ENCODE results near the gene FBN2.

Gene FBN2

DNA sequence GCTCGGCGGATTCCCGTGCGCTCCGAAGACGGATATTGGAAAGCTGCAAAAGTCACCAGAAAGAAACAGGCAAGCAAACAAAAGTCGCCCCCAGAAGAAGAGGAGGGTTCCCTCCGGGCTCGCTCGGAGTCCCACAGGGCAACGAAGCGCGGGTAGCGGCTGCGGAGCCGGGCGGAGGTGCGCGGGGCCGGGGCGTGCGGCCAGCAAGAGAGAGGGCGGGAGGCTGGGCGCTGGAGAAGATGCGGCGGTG is at the start of gene FBN2:
FBN2 (minus strand) TSS at position 246 of the 250 bp plus-strand sequence. CDS start 642 bp downstream, outside the sequence.
- TF ChIP-seq, protein P1, sequence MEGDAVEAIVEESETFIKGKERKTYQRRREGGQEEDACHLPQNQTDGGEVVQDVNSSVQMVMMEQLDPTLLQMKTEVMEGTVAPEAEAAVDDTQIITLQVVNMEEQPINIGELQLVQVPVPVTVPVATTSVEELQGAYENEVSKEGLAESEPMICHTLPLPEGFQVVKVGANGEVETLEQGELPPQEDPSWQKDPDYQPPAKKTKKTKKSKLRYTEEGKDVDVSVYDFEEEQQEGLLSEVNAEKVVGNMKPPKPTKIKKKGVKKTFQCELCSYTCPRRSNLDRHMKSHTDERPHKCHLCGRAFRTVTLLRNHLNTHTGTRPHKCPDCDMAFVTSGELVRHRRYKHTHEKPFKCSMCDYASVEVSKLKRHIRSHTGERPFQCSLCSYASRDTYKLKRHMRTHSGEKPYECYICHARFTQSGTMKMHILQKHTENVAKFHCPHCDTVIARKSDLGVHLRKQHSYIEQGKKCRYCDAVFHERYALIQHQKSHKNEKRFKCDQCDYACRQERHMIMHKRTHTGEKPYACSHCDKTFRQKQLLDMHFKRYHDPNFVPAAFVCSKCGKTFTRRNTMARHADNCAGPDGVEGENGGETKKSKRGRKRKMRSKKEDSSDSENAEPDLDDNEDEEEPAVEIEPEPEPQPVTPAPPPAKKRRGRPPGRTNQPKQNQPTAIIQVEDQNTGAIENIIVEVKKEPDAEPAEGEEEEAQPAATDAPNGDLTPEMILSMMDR (IDR thresholded peaks at IDR 0.05; ENCODE audit: low read depth, low read length): no peak
- DNase-seq (ENCODE audit: low read depth in 2 of 2): no peak
- H3K4me3 ChIP-seq (replicated peaks in 1 of 2; ENCODE audit: low read depth in 2 of 2, low read length in 2 of 2): peak within 1 kb of the TSS; percentile 72 to 81

DNA sequence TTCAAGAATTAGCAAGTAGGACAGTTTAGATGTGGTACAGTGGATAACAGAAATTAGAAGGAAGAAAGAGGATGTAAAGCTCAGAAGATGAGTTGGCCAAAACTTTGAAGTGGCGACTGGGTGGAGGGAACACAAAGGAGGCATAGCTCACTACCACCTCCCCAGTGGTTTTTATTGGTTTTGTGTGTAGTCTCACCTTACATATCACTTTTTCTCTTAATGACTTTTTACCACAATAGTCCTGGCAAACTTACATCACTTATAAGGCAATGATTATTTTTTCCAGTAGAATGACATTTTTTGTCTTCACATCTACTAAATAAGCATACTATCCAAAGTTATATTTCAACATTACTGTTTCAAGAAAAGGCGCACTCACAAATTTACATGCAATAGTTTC is 49.2 kb upstream of the FBN2 start:
- TF ChIP-seq, protein P1 (IDR thresholded peaks at IDR 0.05; ENCODE audit: low read depth, low read length): no peak
- DNase-seq (ENCODE audit: low read depth in 2 of 2): no peak

DNA sequence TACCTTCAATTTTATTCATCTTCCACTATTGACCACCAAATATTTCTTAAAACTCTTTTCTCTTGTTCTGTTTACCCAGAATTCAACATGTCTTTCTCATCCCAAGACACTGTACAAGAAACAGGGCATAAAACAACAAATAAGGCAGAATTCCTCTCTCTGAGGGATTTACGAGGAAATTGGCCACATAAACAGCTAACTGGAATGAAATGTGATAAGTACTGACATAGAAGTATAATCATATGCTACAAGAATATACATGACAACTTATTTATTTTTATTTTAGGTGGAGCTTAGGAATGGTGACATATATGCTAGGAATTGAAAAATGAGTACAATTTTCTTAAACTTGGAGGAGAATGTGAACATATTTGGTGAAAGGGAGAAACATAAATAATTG is 48.8 kb upstream of the FBN2 start:
- no peak for DNase-seq (ENCODE audit: low read depth in 2 of 2)
- TF ChIP-seq, protein P1 (IDR thresholded peaks at IDR 0.05; ENCODE audit: low read depth, low read length): no peak
- H3K4me3 ChIP-seq (replicated peaks in 1 of 2; ENCODE audit: low read depth in 2 of 2, low read length in 2 of 2): no peak overlapping the region

More for the DNA sequence above, 49.2 kb upstream of the FBN2 start:
- no peak overlapping the region for H3K4me3 ChIP-seq (replicated peaks in 1 of 2; ENCODE audit: low read depth in 2 of 2, low read length in 2 of 2)

GRCh38 chr5:128579639-128580038 is 41.6 kb upstream of the FBN2 start:
- DNase-seq (ENCODE audit: low read depth in 2 of 2): peak in 1 of 2 donors; percentile 46
- no peak overlapping the region for H3K4me3 ChIP-seq (replicated peaks in 1 of 2; ENCODE audit: low read depth in 2 of 2, low read length in 2 of 2)
- TF ChIP-seq, protein P1 (IDR thresholded peaks at IDR 0.05; ENCODE audit: low read depth, low read length): no peak

DNA sequence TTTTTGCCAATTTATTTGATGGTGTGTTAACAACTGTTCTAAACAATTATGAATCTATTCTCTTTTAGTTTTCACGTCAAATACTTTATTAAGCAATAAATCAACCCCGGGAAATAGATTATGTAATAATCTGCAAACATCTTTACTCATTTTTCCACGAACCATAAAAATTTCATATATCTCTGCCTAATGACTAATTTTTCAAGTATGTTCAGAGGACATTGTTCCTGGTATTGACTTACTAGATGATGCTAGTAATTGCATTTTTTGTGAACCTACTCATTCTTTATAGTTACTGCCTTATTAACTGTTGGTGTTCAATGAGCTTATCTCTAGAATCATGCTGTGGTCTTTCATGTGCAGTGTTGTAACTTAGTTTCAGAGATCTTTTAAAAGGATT is 41.0 kb upstream of the FBN2 start:
- TF ChIP-seq, protein P1 (IDR thresholded peaks at IDR 0.05; ENCODE audit: low read depth, low read length): no peak
- H3K4me3 ChIP-seq (replicated peaks in 1 of 2; ENCODE audit: low read depth in 2 of 2, low read length in 2 of 2): no peak overlapping the region
- peak; percentile 74 to 84 for DNase-seq (ENCODE audit: low read depth in 2 of 2)

GRCh38 chr5:128574041-128574440 is 36.0 kb upstream of the FBN2 start:
- DNase-seq (ENCODE audit: low read depth in 2 of 2): peak; percentile 27 to 50
- TF ChIP-seq, protein P1 (IDR thresholded peaks at IDR 0.05; ENCODE audit: low read depth, low read length): no peak

DNA sequence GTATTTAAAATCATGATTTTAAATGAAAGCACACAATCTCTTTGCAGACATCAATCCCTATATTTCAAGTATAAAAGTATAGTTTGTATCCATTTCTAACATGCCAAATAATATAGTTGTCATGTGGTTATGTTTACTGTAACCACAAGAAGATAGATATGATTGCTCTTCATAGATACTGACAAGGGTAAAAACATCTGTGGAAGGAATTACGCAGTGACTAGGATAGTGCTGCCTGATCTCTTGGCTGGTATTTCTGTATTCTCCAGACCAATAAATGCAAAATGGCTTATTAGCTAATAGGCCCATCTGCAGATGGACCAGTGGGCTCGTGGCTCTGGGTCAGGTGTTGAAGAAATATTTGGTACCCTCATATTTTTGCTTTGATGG is 34.9 kb upstream of the FBN2 start:
- no peak for DNase-seq (ENCODE audit: low read depth in 2 of 2)
- no peak overlapping the region for H3K4me3 ChIP-seq (replicated peaks in 1 of 2; ENCODE audit: low read depth in 2 of 2, low read length in 2 of 2)
- TF ChIP-seq, protein P1 (IDR thresholded peaks at IDR 0.05; ENCODE audit: low read depth, low read length): no peak

More at GRCh38 chr5:128574041-128574440, 36.0 kb upstream of the FBN2 start:
- H3K4me3 ChIP-seq (replicated peaks in 1 of 2; ENCODE audit: low read depth in 2 of 2, low read length in 2 of 2): no peak overlapping the region
